CD14-positive monocyte (primary cell): ENCODE data around the gene CYTH1. TPM values are rescaled to one million over a fixed set of nuclear protein-coding genes. Genes with fewer than 3 reads are reported as not detected.

Experiments used
- DNase-seq, 3 donors: peaks; one replicate each; pipeline ENCODE4 v3.0.0-alpha.2; 2011 to 2022
- H2AFZ ChIP-seq: 2 replicates; pipeline ENCODE4 v1.6.0; 2012; ENCODE audit warnings: mild to moderate bottlenecking, low read depth, low read length, inconsistent platforms; ENCODE audit not compliant: insufficient read depth, poor library complexity, severe bottlenecking
- H3K27ac ChIP-seq, 2 donors: 1 replicate in 1 of 2; 2 replicates in 1 of 2; pipeline ENCODE4 v1.5.1; 2012 to 2013; ENCODE audit warnings: low read length in 2 of 2, control low read depth in 1 of 2, inconsistent platforms in 1 of 2, low read depth in 1 of 2, mild to moderate bottlenecking in 1 of 2
- H3K27me3 ChIP-seq, 2 donors: one replicate each; pipeline versions ENCODE4 v1.6.0 to v1.6.1; 2011 to 2013; ENCODE audit warnings: low read length in 2 of 2; ENCODE audit not compliant: control insufficient read depth in 2 of 2, insufficient read depth in 2 of 2
- H3K36me3 ChIP-seq, 2 donors: replicated peaks in 1 of 2; 1 replicate in 1 of 2; 2 replicates in 1 of 2; pipeline versions ENCODE4 v1.5.1 to v1.6.1; 2012 to 2013; ENCODE audit warnings: low read length in 2 of 2, control low read depth in 1 of 2, inconsistent platforms in 1 of 2, mild to moderate bottlenecking in 1 of 2; ENCODE audit not compliant: insufficient read depth in 2 of 2, control insufficient read depth in 1 of 2
- H3K4me1 ChIP-seq, 2 donors: 1 replicate in 1 of 2; 2 replicates in 1 of 2; pipeline versions ENCODE4 v1.5.1 to v1.6.1; 2012 to 2013; ENCODE audit warnings: low read length in 2 of 2, control low read depth in 1 of 2, inconsistent platforms in 1 of 2, mild to moderate bottlenecking in 1 of 2, moderate library complexity in 1 of 2; ENCODE audit not compliant: insufficient read depth in 2 of 2, control insufficient read depth in 1 of 2
- H3K4me2 ChIP-seq: replicated peaks from 2 replicates; pipeline ENCODE3; 2012; ENCODE audit warnings: low read length, moderate library complexity, mild to moderate bottlenecking; ENCODE audit not compliant: poor library complexity, severe bottlenecking; ENCODE audit errors: extremely low read depth
- H3K4me3 ChIP-seq, 3 experiments: fragments of 200-600 bp in 1 of 3; sonication (generic) in 1 of 3; replicated peaks in 1 of 3; 1 replicate in 2 of 3; 2 replicates in 1 of 3; pipeline ENCODE4 v1.5.1; 2011 to 2013; ENCODE audit warnings: low read length in 3 of 3, mild to moderate bottlenecking in 3 of 3, control low read depth in 2 of 3, low read depth in 2 of 3, inconsistent platforms in 1 of 3, moderate library complexity in 1 of 3
- H3K79me2 ChIP-seq: 2 replicates; pipeline ENCODE4 v1.6.0; 2012; ENCODE audit warnings: mild to moderate bottlenecking, control low read depth, inconsistent platforms, low read length, moderate library complexity; ENCODE audit not compliant: insufficient read depth
- H3K9ac ChIP-seq: 2 replicates; pipeline ENCODE4 v1.6.0; 2017; ENCODE audit warnings: low read length, mild to moderate bottlenecking; ENCODE audit not compliant: insufficient read depth, poor library complexity, severe bottlenecking
- H3K9me3 ChIP-seq, 2 donors: replicated peaks in 1 of 2; 1 replicate in 1 of 2; 2 replicates in 1 of 2; pipeline versions ENCODE4 v1.5.1 to v1.6.1; 2012 to 2013; ENCODE audit warnings: low read length in 2 of 2, control low read depth in 1 of 2; ENCODE audit not compliant: control insufficient read depth in 1 of 2, insufficient read depth in 1 of 2
- H4K20me1 ChIP-seq: 2 replicates; pipeline ENCODE4 v1.6.0; 2012; ENCODE audit warnings: mild to moderate bottlenecking, low read length, control low read depth, moderate library complexity; ENCODE audit not compliant: insufficient read depth
- H3K27ac Mint-ChIP-seq, 7 donors: one replicate each; pipeline ENCODE4 v1.8.0; 2020; ENCODE audit warnings: mild to moderate bottlenecking in 7 of 7, mixed read lengths in 7 of 7, moderate library complexity in 6 of 7, inconsistent platforms in 2 of 7
- H3K27me3 Mint-ChIP-seq, 3 donors: one replicate each; pipeline ENCODE4 v1.8.0; 2021 to 2022; ENCODE audit warnings: low read depth in 3 of 3, mild to moderate bottlenecking in 3 of 3, mixed read lengths in 3 of 3, moderate library complexity in 3 of 3, inconsistent platforms in 1 of 3
- H3K36me3 Mint-ChIP-seq, 2 donors: one replicate each; pipeline ENCODE4 v1.8.0; 2020; ENCODE audit warnings: mixed read lengths in 2 of 2, inconsistent platforms in 1 of 2, mild to moderate bottlenecking in 1 of 2
- H3K4me1 Mint-ChIP-seq: one replicate; pipeline ENCODE4 v1.8.0; 2020; ENCODE audit warnings: mild to moderate bottlenecking, mixed read lengths
- H3K4me3 Mint-ChIP-seq, 2 donors: one replicate each; pipeline ENCODE4 v1.8.0; 2020; ENCODE audit warnings: mild to moderate bottlenecking in 2 of 2, mixed read lengths in 2 of 2, moderate library complexity in 1 of 2
- H3K9me3 Mint-ChIP-seq, 7 donors: one replicate each; pipeline ENCODE4 v1.8.0; 2020 to 2022; ENCODE audit warnings: mixed read lengths in 7 of 7, mild to moderate bottlenecking in 6 of 7, moderate library complexity in 6 of 7, inconsistent platforms in 2 of 7
- WGBS: methylation state at CpG from one replicate; pipeline ENCODE4 v1.1.5; 2013; ENCODE audit warnings: missing lambda C conversion rate; ENCODE audit not compliant: insufficient coverage; 5-methylcytosine and 5-hydroxymethylcytosine counted together
- intact Hi-C, 2 donors: fragments of 100-400 bp; cut with micrococcal nuclease; formaldehyde crosslinking; loops; one replicate each; pipeline versions ENCODE4 v1.15.0 to v1.15.1; 2023
- polyA plus RNA-seq, 3 donors: library from polyadenylated mRNA; depleted of rRNA in 1 of 3; unstranded in 2 of 3; stranded (reverse) in 1 of 3; fragments of 300-500 nt in 2 of 3; fragments of >200 nt in 1 of 3; fragmentation: Illumina TruSeq in 2 of 3; gene quantifications; 1 replicate in 2 of 3; 2 replicates in 1 of 3; pipeline ENCODE4 v1.2.3, GENCODE V29; 2012 to 2021
- TF ChIP-seq, protein P1 (sequence below): fragments of 200-600 bp; IDR thresholded peaks from one replicate; pipeline ENCODE4 v1.8.0; 2022; ENCODE audit warnings: antibody characterized with exemption, mild to moderate bottlenecking

Gene CYTH1
- polyA plus RNA-seq, 3 donors = 68.6 to 211 (median 80.9) TPM

DNA sequence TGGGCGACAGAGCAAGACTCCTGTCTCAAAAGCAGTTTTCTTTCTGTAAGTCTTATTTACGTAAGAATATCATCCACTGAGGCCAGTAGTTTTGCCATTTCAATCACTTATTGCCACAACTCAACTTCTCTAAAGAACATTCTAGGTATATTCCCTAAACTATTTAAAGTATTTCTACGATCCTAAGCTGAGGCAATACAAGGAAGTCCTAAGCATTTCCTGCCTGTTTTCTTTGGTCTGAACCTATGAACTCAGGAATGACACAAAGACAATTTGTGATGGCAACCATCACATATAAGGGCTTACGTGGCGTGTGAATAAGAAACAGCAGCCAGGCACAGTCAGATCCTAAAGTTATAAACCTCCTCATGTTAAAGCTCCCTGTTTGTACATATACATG, 44.3 kb upstream of the CYTH1 start:
- peak overlapping the region; percentile 46 for H3K4me2 ChIP-seq
- TF ChIP-seq, protein P1, sequence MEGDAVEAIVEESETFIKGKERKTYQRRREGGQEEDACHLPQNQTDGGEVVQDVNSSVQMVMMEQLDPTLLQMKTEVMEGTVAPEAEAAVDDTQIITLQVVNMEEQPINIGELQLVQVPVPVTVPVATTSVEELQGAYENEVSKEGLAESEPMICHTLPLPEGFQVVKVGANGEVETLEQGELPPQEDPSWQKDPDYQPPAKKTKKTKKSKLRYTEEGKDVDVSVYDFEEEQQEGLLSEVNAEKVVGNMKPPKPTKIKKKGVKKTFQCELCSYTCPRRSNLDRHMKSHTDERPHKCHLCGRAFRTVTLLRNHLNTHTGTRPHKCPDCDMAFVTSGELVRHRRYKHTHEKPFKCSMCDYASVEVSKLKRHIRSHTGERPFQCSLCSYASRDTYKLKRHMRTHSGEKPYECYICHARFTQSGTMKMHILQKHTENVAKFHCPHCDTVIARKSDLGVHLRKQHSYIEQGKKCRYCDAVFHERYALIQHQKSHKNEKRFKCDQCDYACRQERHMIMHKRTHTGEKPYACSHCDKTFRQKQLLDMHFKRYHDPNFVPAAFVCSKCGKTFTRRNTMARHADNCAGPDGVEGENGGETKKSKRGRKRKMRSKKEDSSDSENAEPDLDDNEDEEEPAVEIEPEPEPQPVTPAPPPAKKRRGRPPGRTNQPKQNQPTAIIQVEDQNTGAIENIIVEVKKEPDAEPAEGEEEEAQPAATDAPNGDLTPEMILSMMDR = no peak
- peaks cover 30 to 34% of the 10 kb centered on the region in 2 donors for H3K4me1 ChIP-seq
- Mint-ChIP-seq H3K4me3 (peak overlapping the region; percentile 34 to 36), H3K27ac (peak overlapping the region; percentile 89 to 95 (median 91)), H3K27me3 (peaks cover 0 to 2% (median 0%) of the 10 kb centered on the region in 3 donors), H3K4me1 (peaks cover 37% of the 10 kb centered on the region), H3K9me3 (peaks cover 0 to 2% (median 0%) of the 10 kb centered on the region in 7 donors), H3K36me3 (peaks cover 81 to 91% of the 10 kb centered on the region in 2 donors)
- peak; percentile 60 to 84 (median 76) for DNase-seq
- H4K20me1 ChIP-seq = peaks cover 33% of the 10 kb centered on the region
- peaks cover 7% of the 10 kb centered on the region for H3K79me2 ChIP-seq
- H3K27ac ChIP-seq = peak overlapping the region; percentile 75 to 86
- H3K9ac ChIP-seq = no peak overlapping the region
- peak overlapping the region in 1 of 3 experiments; percentile 20 for H3K4me3 ChIP-seq
- WGBS = 29% methylated on average over 2 of the region's 5 CpGs
- peaks cover 56 to 83% of the 10 kb centered on the region in 2 donors for H3K36me3 ChIP-seq
- intact Hi-C loops = no loop called here
- no peaks in the 10 kb centered on the region for H3K27me3 ChIP-seq
- H3K9me3 ChIP-seq = no peaks in the 10 kb centered on the region
- H2AFZ ChIP-seq = no peak overlapping the region

DNA sequence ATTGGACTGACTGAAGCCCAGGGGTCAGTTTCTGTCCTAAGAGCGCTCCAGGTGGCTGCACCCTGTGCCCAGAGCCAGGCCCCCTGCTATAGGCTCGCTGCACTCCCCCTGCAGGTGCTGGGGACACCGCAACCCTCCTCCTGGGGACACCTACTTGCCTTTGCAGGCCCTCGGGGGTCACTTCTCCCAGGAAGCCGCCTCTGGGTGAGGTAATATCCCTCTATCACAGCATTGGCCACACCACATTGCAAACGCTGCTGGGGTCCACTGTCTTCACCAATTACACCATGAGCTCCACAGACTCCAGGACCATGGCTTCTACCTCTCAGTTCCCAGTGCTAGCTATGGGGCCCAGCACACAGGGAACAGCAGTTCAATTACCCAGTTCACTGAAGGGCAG, 43.6 kb upstream of the CYTH1 start:
- intact Hi-C loops = no loop called here
- 88% methylated on average over 4 of the region's 6 CpGs for WGBS
- peaks cover 56 to 80% of the 10 kb centered on the region in 2 donors for H3K36me3 ChIP-seq
- peaks cover 33% of the 10 kb centered on the region for H4K20me1 ChIP-seq
- peak overlapping the region in 1 of 3 experiments; percentile 20 for H3K4me3 ChIP-seq
- H3K27me3 ChIP-seq = no peaks in the 10 kb centered on the region
- peaks cover 82 to 90% of the 10 kb centered on the region in 2 donors for H3K36me3 Mint-ChIP-seq
- H3K4me2 ChIP-seq = peak overlapping the region; percentile 46
- H3K79me2 ChIP-seq = peaks cover 3% of the 10 kb centered on the region
- TF ChIP-seq, protein P1 = no peak
- peak overlapping the region; percentile 75 to 86 for H3K27ac ChIP-seq
- peaks cover 0 to 2% (median 0%) of the 10 kb centered on the region in 3 donors for H3K27me3 Mint-ChIP-seq
- DNase-seq = no peak
- peaks cover 0 to 2% (median 0%) of the 10 kb centered on the region in 7 donors for H3K9me3 Mint-ChIP-seq
- no peak overlapping the region for H2AFZ ChIP-seq
- peaks cover 37% of the 10 kb centered on the region for H3K4me1 Mint-ChIP-seq
- peak overlapping the region in 1 of 2 donors; percentile 57 for H3K4me3 Mint-ChIP-seq
- H3K9me3 ChIP-seq = no peaks in the 10 kb centered on the region
- H3K27ac Mint-ChIP-seq = peak overlapping the region; percentile 89 to 95 (median 91)
- peaks cover 30 to 34% of the 10 kb centered on the region in 2 donors for H3K4me1 ChIP-seq
- no peak overlapping the region for H3K9ac ChIP-seq
